Hematopoietic multipotent progenitor cell (in vitro differentiated cells): ENCODE measurements around the gene TPBGL. TPM values are rescaled to one million over a fixed set of nuclear protein-coding genes. Genes with fewer than 3 reads are reported as not detected.
"Not testable (repeated sequence)": the region's sequence is repeated elsewhere in the genome, so short reads cannot be mapped to it uniquely, and the experiment has no call there.

ENCODE experiments used
- DNase-seq, 3 donors: peaks; one replicate each; pipeline ENCODE4 v3.0.0-alpha.2; 2011 to 2015; ENCODE audit warnings: low read depth in 2 of 3, low spot score in 2 of 3
- total RNA-seq: library from RNA; depleted of rRNA; stranded (reverse); fragments of >200 nt; gene quantifications from one replicate; pipeline ENCODE4 v1.2.3, GENCODE V29; 2012

The TPBGL gene
- total RNA-seq, 1 donor, result under 0.01 TPM

GRCh38 chr11:75269896-75270295, 29.3 kb downstream of the TPBGL start:
- no peak for DNase-seq

GRCh38 chr11:75270896-75271418, 30.4 kb downstream of the TPBGL start:
- no peak for DNase-seq

GRCh38 chr11:75271730-75272129, 31.2 kb downstream of the TPBGL start:
- no peak for DNase-seq

- no peak for DNase-seq
Measured at GRCh38 chr11:75272391-75272790, 31.8 kb downstream of the TPBGL start.

- no peak for DNase-seq
Measured at GRCh38 chr11:75272821-75273301, 32.3 kb downstream of the TPBGL start.

- no peak for DNase-seq
Measured at GRCh38 chr11:75273411-75274391, 33.1 kb downstream of the TPBGL start.

- not testable (repeated sequence) for DNase-seq
Measured at GRCh38 chr11:75274716-75275115, 34.1 kb downstream of the TPBGL start.

- DNase-seq, result peak; percentile 37 to 91 (median 86)
Measured at GRCh38 chr11:75275581-75275980, 35.0 kb downstream of the TPBGL start.

- DNase-seq, result no peak
Measured at GRCh38 chr11:75276186-75276585, 35.6 kb downstream of the TPBGL start.

GRCh38 chr11:75276686-75277085, 36.1 kb downstream of the TPBGL start:
- no peak for DNase-seq

- no peak for DNase-seq
Measured at GRCh38 chr11:75277211-75277805, 36.7 kb downstream of the TPBGL start.

GRCh38 chr11:75277991-75278790, 37.6 kb downstream of the TPBGL start:
- DNase-seq, result no peak

GRCh38 chr11:75279273-75279672, 38.7 kb downstream of the TPBGL start:
- DNase-seq, result no peak

GRCh38 chr11:75280227-75280701, 39.7 kb downstream of the TPBGL start:
- peak; percentile 69 to 82 (median 78) for DNase-seq

GRCh38 chr11:75280770-75281468, 40.3 kb downstream of the TPBGL start:
- no peak for DNase-seq

- DNase-seq, result no peak
Measured at GRCh38 chr11:75281469-75282095, 41.0 kb downstream of the TPBGL start.

- no peak for DNase-seq
Measured at GRCh38 chr11:75283391-75283931, 42.9 kb downstream of the TPBGL start.

- no peak for DNase-seq
Measured at GRCh38 chr11:75285776-75286360, 45.3 kb downstream of the TPBGL start.
